ENCODE results near the gene CAND2. TPM values are rescaled to one million over a fixed set of nuclear protein-coding genes. Genes with fewer than 3 reads are reported as not detected.

The CAND2 gene
- total RNA-seq, 2 donors from 2014 or later = 3.6 to 6.6 TPM

- intact Hi-C loops (cut with DNase I) = no loop called here
Observed at GRCh38 chr3:12856626-12857025, 60.1 kb downstream of the CAND2 start.

DNA sequence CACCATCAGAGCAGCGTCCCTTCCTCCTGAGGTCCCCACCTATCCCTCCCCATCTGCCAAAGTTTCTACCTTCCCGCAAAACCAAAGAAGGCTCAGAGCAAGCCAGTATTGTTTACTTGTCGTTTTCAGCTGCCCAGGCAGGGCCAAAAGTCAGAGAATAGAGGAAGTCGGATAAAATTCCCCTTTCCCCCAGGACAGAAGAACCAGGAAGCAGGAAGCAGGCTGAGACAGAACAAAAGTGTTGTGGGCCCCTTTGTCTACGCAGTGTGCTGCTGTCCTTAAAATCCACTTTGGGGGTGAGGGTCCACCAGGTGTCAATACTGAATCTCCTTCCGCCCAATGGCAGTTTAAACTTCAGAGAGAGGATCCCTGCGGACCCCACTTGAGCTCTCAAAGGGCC is 63.4 kb downstream of the CAND2 start:
- Histone ChIP-seq H3K4me1 (no peaks in the 10 kb centered on the region), H3K36me3 (replicated peaks in 1 of 2; ENCODE audit: insufficient read depth in 1 of 2, low read depth in 2 of 2) (no peaks in the 10 kb centered on the region), H3K27me3 (no peaks in the 10 kb centered on the region), H3K27ac (no peak overlapping the region), H3K4me3 (no peak overlapping the region), H3K9me3 (no peaks in the 10 kb centered on the region)
- intact Hi-C loops (cut with DNase I) = no loop called here
- WGBS, 2 donors = 70 to 79% methylated on average over 7 of the region's 7 CpGs
- TF ChIP-seq CTCF (IDR thresholded peaks at IDR 0.05) (no peak), POLR2A (IDR thresholded peaks at IDR 0.05) (no peak)
- no peak for DNase-seq
- no peak for ATAC-seq

More at GRCh38 chr3:12856626-12857025, 60.1 kb downstream of the CAND2 start:
- 91 to 100% methylated on average over 1 to 5 of the region's 5 CpGs for WGBS, 2 donors
- DNase-seq (no peak), ATAC-seq (no peak)
- H3K4me3 ChIP-seq = no peak overlapping the region
- H3K9me3 ChIP-seq = no peaks in the 10 kb centered on the region
- no peak overlapping the region for H3K27ac ChIP-seq
- H3K36me3 ChIP-seq (replicated peaks in 1 of 2; ENCODE audit: insufficient read depth in 1 of 2, low read depth in 2 of 2) = no peaks in the 10 kb centered on the region
- TF ChIP-seq CTCF (IDR thresholded peaks at IDR 0.05) (no peak), POLR2A (IDR thresholded peaks at IDR 0.05) (no peak)
- H3K4me1 ChIP-seq = no peaks in the 10 kb centered on the region
- H3K27me3 ChIP-seq = no peaks in the 10 kb centered on the region

- Histone ChIP-seq H3K27ac (no peak overlapping the region), H3K36me3 (replicated peaks in 1 of 2; ENCODE audit: insufficient read depth in 1 of 2, low read depth in 2 of 2) (no peaks in the 10 kb centered on the region), H3K4me3 (no peak overlapping the region), H3K27me3 (no peaks in the 10 kb centered on the region), H3K4me1 (no peaks in the 10 kb centered on the region), H3K9me3 (no peaks in the 10 kb centered on the region)
- intact Hi-C loops (cut with DNase I) = no loop called here
- TF ChIP-seq POLR2A (IDR thresholded peaks at IDR 0.05) = no peak
- TF ChIP-seq CTCF (IDR thresholded peaks at IDR 0.05) = no peak
- WGBS, 2 donors = 77 to 80% methylated on average over 5 of the region's 5 CpGs
- ATAC-seq (no peak), DNase-seq (no peak)
Observed at GRCh38 chr3:12861611-12862010, 65.1 kb downstream of the CAND2 start.

DNA sequence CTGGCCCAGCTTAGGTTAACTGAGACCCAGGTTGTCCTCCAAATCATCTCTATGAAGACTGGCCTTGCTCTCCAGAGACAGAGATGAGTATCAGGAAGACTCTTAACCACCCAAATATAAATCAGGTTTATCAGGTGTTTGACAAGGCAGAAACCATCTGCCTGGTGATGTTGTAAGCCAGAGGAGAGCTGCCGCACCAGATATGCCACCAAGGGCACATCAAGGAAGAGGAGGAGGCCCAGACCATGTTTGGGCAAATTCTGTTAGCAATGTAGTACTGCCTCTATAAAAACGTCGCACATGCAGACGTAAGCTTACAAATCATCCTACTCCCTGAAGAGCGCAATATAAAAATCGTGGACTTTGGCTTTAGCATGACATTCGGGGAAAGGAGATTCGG is 65.9 kb downstream of the CAND2 start:
- Histone ChIP-seq H3K27ac (no peak overlapping the region), H3K4me3 (no peak overlapping the region), H3K9me3 (no peaks in the 10 kb centered on the region), H3K27me3 (no peaks in the 10 kb centered on the region), H3K36me3 (replicated peaks in 1 of 2; ENCODE audit: insufficient read depth in 1 of 2, low read depth in 2 of 2) (no peaks in the 10 kb centered on the region), H3K4me1 (no peaks in the 10 kb centered on the region)
- DNase-seq (no peak), ATAC-seq (no peak)
- TF ChIP-seq POLR2A (IDR thresholded peaks at IDR 0.05) = no peak
- TF ChIP-seq CTCF (IDR thresholded peaks at IDR 0.05) = no peak
- WGBS, 2 donors = 89 to 90% methylated on average over 8 of the region's 8 CpGs
- intact Hi-C loops (cut with DNase I) = no loop called here

- Histone ChIP-seq H3K36me3 (replicated peaks in 1 of 2; ENCODE audit: insufficient read depth in 1 of 2, low read depth in 2 of 2) (no peaks in the 10 kb centered on the region), H3K27me3 (no peaks in the 10 kb centered on the region), H3K4me3 (no peak overlapping the region), H3K9me3 (no peaks in the 10 kb centered on the region), H3K27ac (no peak overlapping the region), H3K4me1 (peaks cover 13% of the 10 kb centered on the region)
- intact Hi-C loops (cut with DNase I) = no loop called here
- DNase-seq = no peak
- 79 to 91% methylated on average over 4 of the region's 4 CpGs for WGBS, 2 donors
- TF ChIP-seq CTCF (IDR thresholded peaks at IDR 0.05) (no peak), POLR2A (IDR thresholded peaks at IDR 0.05) (no peak)
- ATAC-seq = no peak
Observed at GRCh38 chr3:12865271-12865670, 68.8 kb downstream of the CAND2 start.

Measured in body of pancreas (tissue), 4 donors.